SK-N-SH (cell line): ENCODE data around the gene RASA4B.

Source experiments
- CTCF ChIP-seq: fragments of 200-600 bp; sonication (generic); IDR thresholded peaks from 2 replicates; pipeline ENCODE4 v1.6.1; 2017; ENCODE audit warnings: antibody characterized with exemption, mild to moderate bottlenecking, moderate library complexity
- EP300 ChIP-seq, 2 experiments: IDR thresholded peaks; 2 replicates each; pipeline versions ENCODE4 v1.4.0 to v1.6.1; 2012; ENCODE audit warnings: borderline replicate concordance in 1 of 2, low read depth in 1 of 2, low read length in 1 of 2
- EZH2phosphoT487 ChIP-seq: fragments of 200-600 bp; sonication (generic); IDR thresholded peaks from 2 replicates; pipeline ENCODE4 v1.6.1; 2017; ENCODE audit warnings: low read depth, mixed run types, mild to moderate bottlenecking, antibody characterized with exemption, moderate library complexity, borderline replicate concordance
- MXI1 ChIP-seq: IDR thresholded peaks from 2 replicates; pipeline ENCODE4 v1.6.1; 2012; ENCODE audit warnings: mild to moderate bottlenecking, low read depth, low read length, improper control_type of control experiment
- POLR2AphosphoS5 ChIP-seq: IDR thresholded peaks from 2 replicates; pipeline ENCODE4 v1.6.1; 2012; ENCODE audit warnings: low read depth, low read length
- SIN3A ChIP-seq: IDR thresholded peaks from 2 replicates; pipeline ENCODE4 v1.6.1; 2012; ENCODE audit warnings: low read depth, mild to moderate bottlenecking, low read length, moderate library complexity, borderline replicate concordance
- TAF1 ChIP-seq: IDR thresholded peaks from 2 replicates; pipeline ENCODE4 v1.6.1; 2012; ENCODE audit warnings: low read depth, mild to moderate bottlenecking, low read length, moderate library complexity, borderline replicate concordance
- TEAD4 ChIP-seq: IDR thresholded peaks from 2 replicates; pipeline ENCODE4 v1.4.0; 2012; ENCODE audit warnings: mild to moderate bottlenecking, borderline replicate concordance; ENCODE audit not compliant: insufficient read depth

GRCh38 chr7:102444961-102445673, 72.5 kb downstream of the RASA4B start:
- TF ChIP-seq CTCF (no peak), POLR2AphosphoS5 (no peak), MXI1 (no peak), TEAD4 (no peak), EP300 (IDR thresholded peaks at IDR 0.05; ENCODE audit: borderline replicate concordance in 1 of 2, low read depth in 1 of 2, low read length in 1 of 2) (no peak), SIN3A (no peak), TAF1 (no peak), EZH2phosphoT487 (no peak)
